Measurements from ENCODE around the gene FADD.
"Not testable (repeated sequence)": the region's sequence is repeated elsewhere in the genome, so short reads cannot be mapped to it uniquely, and the experiment has no call there.

FADD gene

GRCh38 chr11:70185348-70186055 lies 17.6 kb upstream of the FADD start:
- TF ChIP-seq JUND (IDR thresholded peaks at IDR 0.05; ENCODE audit: low read depth) = no peak
- no peak for DNase-seq (ENCODE audit: low read depth in 1 of 2, low spot score in 1 of 2)
- in situ Hi-C loops (cut with HindIII; ENCODE audit: low pct_unique_long_range_greater_than_20kb, low sequenced_read_pairs) = no loop called here

GRCh38 chr11:70186420-70186819 lies 16.7 kb upstream of the FADD start:
- no peak for TF ChIP-seq JUND (IDR thresholded peaks at IDR 0.05; ENCODE audit: low read depth)
- DNase-seq (ENCODE audit: low read depth in 1 of 2, low spot score in 1 of 2) = no peak
- in situ Hi-C loops (cut with HindIII; ENCODE audit: low pct_unique_long_range_greater_than_20kb, low sequenced_read_pairs) = no loop called here

- in situ Hi-C loops (cut with HindIII; ENCODE audit: low pct_unique_long_range_greater_than_20kb, low sequenced_read_pairs) = no loop called here
- DNase-seq (ENCODE audit: low read depth in 1 of 2, low spot score in 1 of 2) = no peak
- no peak for TF ChIP-seq JUND (IDR thresholded peaks at IDR 0.05; ENCODE audit: low read depth)
These were observed 16.2 kb upstream of the FADD start for GRCh38 chr11:70186936-70187335.

- no peak for TF ChIP-seq JUND (IDR thresholded peaks at IDR 0.05; ENCODE audit: low read depth)
- in situ Hi-C loops (cut with HindIII; ENCODE audit: low pct_unique_long_range_greater_than_20kb, low sequenced_read_pairs) = no loop called here
- DNase-seq (ENCODE audit: low read depth in 1 of 2, low spot score in 1 of 2) = no peak
These were observed 15.3 kb upstream of the FADD start for GRCh38 chr11:70187771-70188170.

- DNase-seq (ENCODE audit: low read depth in 1 of 2, low spot score in 1 of 2) = no peak
- TF ChIP-seq JUND (IDR thresholded peaks at IDR 0.05; ENCODE audit: low read depth) = no peak
- in situ Hi-C loops (cut with HindIII; ENCODE audit: low pct_unique_long_range_greater_than_20kb, low sequenced_read_pairs) = no loop called here
These were observed 13.5 kb upstream of the FADD start for GRCh38 chr11:70189622-70190021.

GRCh38 chr11:70191495-70192140 lies 11.5 kb upstream of the FADD start:
- in situ Hi-C loops (cut with HindIII; ENCODE audit: low pct_unique_long_range_greater_than_20kb, low sequenced_read_pairs) = no loop called here
- peak; percentile 85 to 87 for DNase-seq (ENCODE audit: low read depth in 1 of 2, low spot score in 1 of 2)
- no peak for TF ChIP-seq JUND (IDR thresholded peaks at IDR 0.05; ENCODE audit: low read depth)

- in situ Hi-C loops (cut with HindIII; ENCODE audit: low pct_unique_long_range_greater_than_20kb, low sequenced_read_pairs) = no loop called here
- no peak for TF ChIP-seq JUND (IDR thresholded peaks at IDR 0.05; ENCODE audit: low read depth)
- no peak for DNase-seq (ENCODE audit: low read depth in 1 of 2, low spot score in 1 of 2)
These were observed 10.3 kb upstream of the FADD start for GRCh38 chr11:70192666-70193410.

GRCh38 chr11:70193411-70194292 lies 9.4 kb upstream of the FADD start:
- TF ChIP-seq JUND (IDR thresholded peaks at IDR 0.05; ENCODE audit: low read depth) = no peak
- in situ Hi-C loops (cut with HindIII; ENCODE audit: low pct_unique_long_range_greater_than_20kb, low sequenced_read_pairs) = no loop called here
- no peak for DNase-seq (ENCODE audit: low read depth in 1 of 2, low spot score in 1 of 2)

GRCh38 chr11:70194792-70195791 lies 8.0 kb upstream of the FADD start:
- TF ChIP-seq JUND (IDR thresholded peaks at IDR 0.05; ENCODE audit: low read depth) = no peak
- in situ Hi-C loops (cut with HindIII; ENCODE audit: low pct_unique_long_range_greater_than_20kb, low sequenced_read_pairs) = no loop called here
- DNase-seq (ENCODE audit: low read depth in 1 of 2, low spot score in 1 of 2) = peak in 1 of 2 experiments; percentile 19

- in situ Hi-C loops (cut with HindIII; ENCODE audit: low pct_unique_long_range_greater_than_20kb, low sequenced_read_pairs) = no loop called here
- TF ChIP-seq JUND (IDR thresholded peaks at IDR 0.05; ENCODE audit: low read depth) = no peak
- no peak for DNase-seq (ENCODE audit: low read depth in 1 of 2, low spot score in 1 of 2)
These were observed 2.8 kb upstream of the FADD start for GRCh38 chr11:70200212-70200844.

GRCh38 chr11:70201047-70201446 lies 2.0 kb upstream of the FADD start:
- DNase-seq (ENCODE audit: low read depth in 1 of 2, low spot score in 1 of 2); in situ Hi-C loops (cut with HindIII; ENCODE audit: low pct_unique_long_range_greater_than_20kb, low sequenced_read_pairs): not testable (repeated sequence)
